BJ (cell line): ENCODE measurements around the gene GIGYF2. TPM values are rescaled to one million over a fixed set of nuclear protein-coding genes. Genes with fewer than 3 reads are reported as not detected.

ENCODE experiments used
- CTCF ChIA-PET: fragments of 350-600 bp; formaldehyde crosslinking; extraction: SDS; loops from one replicate; lab custom pipeline; 2021; ENCODE audit warnings: antibody characterized with exemption, inconsistent platforms; lab: Yijun Ruan, JAX
- POLR2A ChIA-PET: fragments of 300-600 bp; sonication (Branson Sonifier 250); formaldehyde crosslinking; extraction: SDS; loops from one replicate; lab custom pipeline; 2021; ENCODE audit warnings: antibody characterized with exemption; lab: Charles Lee
- DNase-seq: peaks from one replicate; pipeline ENCODE4 v3.0.0-alpha.2; 2011; ENCODE audit warnings: low read depth
- H3K27me3 ChIP-seq: 2 replicates; pipeline ENCODE4 v1.6.0; 2011; ENCODE audit warnings: low read length; ENCODE audit not compliant: control insufficient read depth, insufficient read depth
- H3K36me3 ChIP-seq: 2 replicates; pipeline ENCODE4 v1.5.1; 2011; ENCODE audit warnings: low read length; ENCODE audit not compliant: control insufficient read depth, insufficient read depth
- H3K4me3 ChIP-seq: 2 replicates; pipeline ENCODE4 v1.5.1; 2011; ENCODE audit warnings: low read depth, mild to moderate bottlenecking, control low read depth, low read length
- CTCF ChIP-seq: IDR thresholded peaks from 2 replicates; pipeline ENCODE4 v1.5.1; 2011; ENCODE audit warnings: low read depth, mild to moderate bottlenecking, control low read depth, inconsistent platforms, low read length, moderate library complexity; ENCODE audit not compliant: insufficient read depth
- polyA plus RNA-seq: library from polyadenylated mRNA; depleted of rRNA; stranded (reverse); fragments of >200 nt; gene quantifications from 2 replicates; pipeline ENCODE4 v1.2.3, GENCODE V29; 2011

The GIGYF2 gene
- polyA plus RNA-seq, 1 experiment = 28.0 TPM

- peaks cover 5% of the 10 kb centered on the region for H3K36me3 ChIP-seq
- CTCF ChIA-PET = interaction anchor here (1.0 to 1.6 kb wide), 2 partner anchors 193 to 391 kb away, joined by 5 to 6 read pairs; partner anchors contain the start of gene ATG16L1
- TF ChIP-seq CTCF = no peak
- POLR2A ChIA-PET = no interaction called here
- H3K4me3 ChIP-seq = no peak overlapping the region
- no peak for DNase-seq
- H3K27me3 ChIP-seq = no peaks in the 10 kb centered on the region
These were observed 162.3 kb downstream of the GIGYF2 start for GRCh38 chr2:232859385-232859916.

- no peak for DNase-seq
- Histone ChIP-seq H3K27me3 (no peaks in the 10 kb centered on the region), H3K36me3 (peaks cover 5% of the 10 kb centered on the region; the same call in 1 of the 2 replicates), H3K4me3 (no peak overlapping the region)
- TF ChIP-seq CTCF = no peak
- ChIA-PET CTCF (interaction anchor here (1.0 to 2.3 kb wide), 6 partner anchors 8 to 194 kb away, joined by 3 to 8 read pairs (median 4); partner anchors contain the start of gene SNORC), POLR2A (no interaction called here)
These were observed 163.6 kb downstream of the GIGYF2 start for GRCh38 chr2:232860593-232861241.

GRCh38 chr2:232861353-232861752, 164.2 kb downstream of the GIGYF2 start:
- POLR2A ChIA-PET = no interaction called here
- CTCF ChIA-PET = interaction anchor here (1.0 to 2.3 kb wide), 6 partner anchors 9 to 193 kb away, joined by 3 to 8 read pairs (median 4); partner anchors contain the start of gene SNORC
- TF ChIP-seq CTCF = no peak

GRCh38 chr2:232863996-232864395, 166.9 kb downstream of the GIGYF2 start:
- CTCF ChIA-PET = interaction anchor here (0.6 kb wide), 1 partner anchor 190 kb away, joined by 4 read pairs; no protein-coding TSS in a partner anchor
- Histone ChIP-seq H3K27me3 (no peaks in the 10 kb centered on the region), H3K4me3 (no peak overlapping the region), H3K36me3 (no peaks in the 10 kb centered on the region; the same call in 1 of the 2 replicates)
- POLR2A ChIA-PET = no interaction called here
- no peak for TF ChIP-seq CTCF
- DNase-seq = no peak

More at GRCh38 chr2:232861353-232861752, 164.2 kb downstream of the GIGYF2 start:
- Histone ChIP-seq H3K27me3 (no peaks in the 10 kb centered on the region), H3K36me3 (peaks cover 5% of the 10 kb centered on the region; the same call in 1 of the 2 replicates), H3K4me3 (no peak overlapping the region)
- no peak for DNase-seq

GRCh38 chr2:232865165-232865564, 168.0 kb downstream of the GIGYF2 start:
- POLR2A ChIA-PET = no interaction called here
- Histone ChIP-seq H3K27me3 (no peaks in the 10 kb centered on the region), H3K4me3 (no peak overlapping the region), H3K36me3 (no peaks in the 10 kb centered on the region; the same call in 1 of the 2 replicates)
- DNase-seq = no peak
- CTCF ChIA-PET = interaction anchor here (1.1 kb wide), 1 partner anchor 17 kb away, joined by 3 read pairs; no protein-coding TSS in a partner anchor
- TF ChIP-seq CTCF = no peak
